SU-DHL-6 (cell line): ENCODE data around the gene HSP90AB1.

Experiments
- EZH2phosphoT487 ChIP-seq: fragments of 200-600 bp; sonication (generic), shearing (Covaris generic); conservative IDR thresholded peaks from 2 replicates; pipeline ENCODE4 v1.6.1; 2018; ENCODE audit warnings: mild to moderate bottlenecking, antibody characterized with exemption, low read length, moderate library complexity, mixed read lengths
- TF ChIP-seq, protein P1 (sequence below): fragments of 200-600 bp; sonication (generic); IDR thresholded peaks from one replicate; pipeline ENCODE4 v1.5.1; 2017; ENCODE audit warnings: antibody characterized with exemption, mild to moderate bottlenecking, low read length, moderate library complexity; ENCODE audit not compliant: insufficient read depth, poor library complexity, severe bottlenecking

DNA sequence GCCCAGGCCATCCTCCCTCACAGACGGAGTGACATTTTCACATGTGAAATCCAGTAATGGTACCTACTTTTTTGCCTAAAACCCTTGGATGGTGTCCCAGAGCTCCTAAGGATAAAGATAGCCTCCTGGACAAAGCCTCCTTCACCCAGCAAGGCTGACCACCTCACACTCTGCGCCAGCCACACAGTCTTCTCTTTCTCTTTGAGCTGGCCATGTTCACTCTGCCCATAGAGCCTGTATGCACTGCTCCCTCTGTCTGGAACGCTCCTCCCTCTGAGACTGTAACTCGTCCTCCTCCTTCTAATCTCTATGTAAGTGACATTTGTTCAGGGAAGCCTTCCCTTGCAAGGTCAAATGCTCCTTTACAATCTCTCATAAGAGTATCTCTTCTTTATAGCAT lies 38.0 kb downstream of the HSP90AB1 start:
- TF ChIP-seq, protein P1, sequence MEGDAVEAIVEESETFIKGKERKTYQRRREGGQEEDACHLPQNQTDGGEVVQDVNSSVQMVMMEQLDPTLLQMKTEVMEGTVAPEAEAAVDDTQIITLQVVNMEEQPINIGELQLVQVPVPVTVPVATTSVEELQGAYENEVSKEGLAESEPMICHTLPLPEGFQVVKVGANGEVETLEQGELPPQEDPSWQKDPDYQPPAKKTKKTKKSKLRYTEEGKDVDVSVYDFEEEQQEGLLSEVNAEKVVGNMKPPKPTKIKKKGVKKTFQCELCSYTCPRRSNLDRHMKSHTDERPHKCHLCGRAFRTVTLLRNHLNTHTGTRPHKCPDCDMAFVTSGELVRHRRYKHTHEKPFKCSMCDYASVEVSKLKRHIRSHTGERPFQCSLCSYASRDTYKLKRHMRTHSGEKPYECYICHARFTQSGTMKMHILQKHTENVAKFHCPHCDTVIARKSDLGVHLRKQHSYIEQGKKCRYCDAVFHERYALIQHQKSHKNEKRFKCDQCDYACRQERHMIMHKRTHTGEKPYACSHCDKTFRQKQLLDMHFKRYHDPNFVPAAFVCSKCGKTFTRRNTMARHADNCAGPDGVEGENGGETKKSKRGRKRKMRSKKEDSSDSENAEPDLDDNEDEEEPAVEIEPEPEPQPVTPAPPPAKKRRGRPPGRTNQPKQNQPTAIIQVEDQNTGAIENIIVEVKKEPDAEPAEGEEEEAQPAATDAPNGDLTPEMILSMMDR = no peak
- TF ChIP-seq EZH2phosphoT487 = no peak
